A673 (cell line): ENCODE data around the gene GLIPR2.

Experiments
- CTCF ChIP-seq: fragments of 300-800, 200-600 bp; sonication (generic); conservative IDR thresholded peaks from 2 replicates; pipeline ENCODE4 v1.5.1; 2017; ENCODE audit warnings: low read depth, mild to moderate bottlenecking, antibody characterized with exemption, low read length, moderate library complexity, mixed read lengths
- EZH2 ChIP-seq: fragments of 200-600 bp; sonication (generic); IDR thresholded peaks from 2 replicates; pipeline ENCODE4 v1.6.1; 2017; ENCODE audit warnings: borderline replicate concordance, low read depth, mild to moderate bottlenecking, mixed read lengths, antibody characterized with exemption, low read length; ENCODE audit not compliant: poor library complexity, severe bottlenecking

GRCh38 chr9:36156116-36156515, 19.6 kb downstream of the GLIPR2 start:
- TF ChIP-seq CTCF (no peak), EZH2 (no peak)
